Lower leg skin (tissue), 3 donors: ENCODE results near the gene GLRX5.

Experiments
- POLR2A ChIP-seq, 2 donors: fragments of 450-650 bp; IDR thresholded peaks; one replicate each; pipeline ENCODE4 v1.6.1; 2016 to 2017; ENCODE audit warnings: antibody characterized with exemption in 2 of 2, mild to moderate bottlenecking in 1 of 2, moderate library complexity in 1 of 2
- TF ChIP-seq, protein P1 (sequence below), 3 donors: fragments of 450-650 bp; IDR thresholded peaks; one replicate each; pipeline ENCODE4 v1.5.1; 2016; ENCODE audit warnings: antibody characterized with exemption in 3 of 3, mild to moderate bottlenecking in 3 of 3, moderate library complexity in 2 of 3

DNA sequence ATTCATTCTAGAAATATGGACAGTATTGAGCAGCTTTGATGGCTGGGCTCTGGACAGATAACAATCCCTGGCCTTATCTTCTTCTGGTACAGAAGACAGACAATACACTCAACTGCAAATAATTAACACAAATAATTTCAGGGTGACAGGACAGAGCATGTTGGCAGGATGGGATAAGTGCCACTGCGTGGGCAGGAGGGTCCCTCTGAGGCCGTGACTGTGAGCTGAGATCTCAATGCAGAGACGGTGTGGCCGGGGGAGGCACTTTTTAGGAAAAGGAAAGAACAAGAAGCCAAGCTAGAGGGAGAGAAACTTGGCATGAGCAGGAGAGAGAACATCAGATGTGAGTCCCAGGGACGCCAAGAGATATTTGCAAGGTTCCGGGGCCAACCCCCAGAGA, 26.5 kb upstream of the GLRX5 start:
- TF ChIP-seq, protein P1, sequence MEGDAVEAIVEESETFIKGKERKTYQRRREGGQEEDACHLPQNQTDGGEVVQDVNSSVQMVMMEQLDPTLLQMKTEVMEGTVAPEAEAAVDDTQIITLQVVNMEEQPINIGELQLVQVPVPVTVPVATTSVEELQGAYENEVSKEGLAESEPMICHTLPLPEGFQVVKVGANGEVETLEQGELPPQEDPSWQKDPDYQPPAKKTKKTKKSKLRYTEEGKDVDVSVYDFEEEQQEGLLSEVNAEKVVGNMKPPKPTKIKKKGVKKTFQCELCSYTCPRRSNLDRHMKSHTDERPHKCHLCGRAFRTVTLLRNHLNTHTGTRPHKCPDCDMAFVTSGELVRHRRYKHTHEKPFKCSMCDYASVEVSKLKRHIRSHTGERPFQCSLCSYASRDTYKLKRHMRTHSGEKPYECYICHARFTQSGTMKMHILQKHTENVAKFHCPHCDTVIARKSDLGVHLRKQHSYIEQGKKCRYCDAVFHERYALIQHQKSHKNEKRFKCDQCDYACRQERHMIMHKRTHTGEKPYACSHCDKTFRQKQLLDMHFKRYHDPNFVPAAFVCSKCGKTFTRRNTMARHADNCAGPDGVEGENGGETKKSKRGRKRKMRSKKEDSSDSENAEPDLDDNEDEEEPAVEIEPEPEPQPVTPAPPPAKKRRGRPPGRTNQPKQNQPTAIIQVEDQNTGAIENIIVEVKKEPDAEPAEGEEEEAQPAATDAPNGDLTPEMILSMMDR (IDR thresholded peaks at IDR 0.05) = no peak
- no peak for TF ChIP-seq POLR2A (IDR thresholded peaks at IDR 0.05)
